Neural cell (in vitro differentiated cells): Measurements from ENCODE around the gene RAP1GAP2. TPM values are rescaled to one million over a fixed set of nuclear protein-coding genes. Genes with fewer than 3 reads are reported as not detected.
"Not testable (repeated sequence)": the region's sequence is repeated elsewhere in the genome, so short reads cannot be mapped to it uniquely, and the experiment has no call there.

Source experiments
- H2AFZ ChIP-seq: fragments of 200-600, 300-800 bp; sonication (generic), shearing (Covaris generic); 2 replicates; pipeline ENCODE4 v1.6.0; 2014; ENCODE audit warnings: low read depth, mild to moderate bottlenecking, antibody characterized with exemption, low read length, moderate library complexity
- H3F3A ChIP-seq: fragments of 200-600 bp; shearing (Covaris generic); 2 replicates; pipeline ENCODE4 v1.6.1; 2016; ENCODE audit warnings: mild to moderate bottlenecking, moderate library complexity, mixed read lengths, antibody characterized with exemption, low read length; ENCODE audit not compliant: insufficient read depth, poor library complexity, severe bottlenecking
- H3K27ac ChIP-seq: fragments of 200-600, 300-800 bp; sonication (generic), shearing (Covaris generic); 2 replicates; pipeline ENCODE4 v1.5.1; 2014; ENCODE audit warnings: mild to moderate bottlenecking, low read length, moderate library complexity
- H3K27me3 ChIP-seq: fragments of 300-800, 200-600 bp; sonication (generic), shearing (Covaris generic); 2 replicates; pipeline ENCODE4 v1.6.0; 2014; ENCODE audit warnings: mild to moderate bottlenecking, low read depth, low read length, moderate library complexity; ENCODE audit not compliant: insufficient read depth
- H3K36me3 ChIP-seq: fragments of 300-800, 200-600 bp; sonication (generic), shearing (Covaris generic); 2 replicates; pipeline ENCODE4 v1.5.1; 2014; ENCODE audit warnings: mild to moderate bottlenecking, antibody characterized with exemption, low read length, moderate library complexity; ENCODE audit not compliant: insufficient read depth
- H3K4me2 ChIP-seq: fragments of 300-800, 200-600 bp; sonication (generic), shearing (Covaris generic); 2 replicates; pipeline ENCODE4 v1.6.0; 2014; ENCODE audit warnings: mild to moderate bottlenecking, low read length
- H3K4me3 ChIP-seq: fragments of 300-800, 200-600 bp; sonication (generic), shearing (Covaris generic); 2 replicates; pipeline ENCODE4 v1.5.1; 2014; ENCODE audit warnings: mild to moderate bottlenecking, low read length, moderate library complexity
- H3K79me2 ChIP-seq: fragments of 200-600 bp; shearing (Covaris generic); replicated peaks from 2 replicates; pipeline ENCODE4 v1.6.0; 2014; ENCODE audit warnings: mild to moderate bottlenecking, low read length, moderate library complexity; ENCODE audit not compliant: insufficient read depth
- H3K9ac ChIP-seq: fragments of 300-800, 200-600 bp; sonication (generic), shearing (Covaris generic); 2 replicates; pipeline ENCODE4 v1.6.1; 2016; ENCODE audit warnings: mild to moderate bottlenecking, low read length, mixed read lengths
- H3K9me2 ChIP-seq: fragments of 200-600 bp; shearing (Covaris generic); 2 replicates; pipeline ENCODE4 v1.6.1; 2016; ENCODE audit warnings: mild to moderate bottlenecking, low read length, mixed read lengths; ENCODE audit not compliant: insufficient read depth
- H3K9me3 ChIP-seq: fragments of 200-600, 300-800 bp; sonication (generic), shearing (Covaris generic); 2 replicates; pipeline ENCODE4 v1.6.1; 2016; ENCODE audit warnings: mild to moderate bottlenecking, mixed run types, low read length, moderate library complexity, mixed read lengths
- H4K20me1 ChIP-seq: fragments of 200-600 bp; shearing (Covaris generic); 2 replicates; pipeline ENCODE4 v1.6.1; 2016; ENCODE audit warnings: mild to moderate bottlenecking, mixed run types; ENCODE audit not compliant: insufficient read depth
- EP300 ChIP-seq: fragments of 450-650 bp; conservative IDR thresholded peaks from 2 replicates; pipeline ENCODE4 v1.6.1; 2014; ENCODE audit warnings: antibody characterized with exemption, mild to moderate bottlenecking, moderate library complexity; ENCODE audit not compliant: poor library complexity, severe bottlenecking
- EZH2 ChIP-seq: fragments of 200-600, 300-800 bp; shearing (Covaris generic), sonication (generic); IDR thresholded peaks from 2 replicates; pipeline ENCODE4 v1.6.1; 2014; ENCODE audit warnings: antibody characterized with exemption, low read length, borderline replicate concordance, mild to moderate bottlenecking; ENCODE audit not compliant: insufficient read depth, poor library complexity, severe bottlenecking
- MXI1 ChIP-seq: fragments of 450-650 bp; conservative IDR thresholded peaks from 2 replicates; pipeline ENCODE4 v1.6.1; 2014; ENCODE audit warnings: antibody characterized with exemption, mild to moderate bottlenecking; ENCODE audit not compliant: poor library complexity, severe bottlenecking
- POLR2AphosphoS5 ChIP-seq: IDR thresholded peaks from 2 replicates; pipeline ENCODE4 v1.6.1; 2012
- RAD21 ChIP-seq: fragments of 450-650 bp; conservative IDR thresholded peaks from 2 replicates; pipeline ENCODE4 v1.6.1; 2014; ENCODE audit warnings: antibody characterized with exemption, mild to moderate bottlenecking, moderate library complexity
- SMC3 ChIP-seq: fragments of 450-650 bp; conservative IDR thresholded peaks from 2 replicates; pipeline ENCODE4 v1.6.1; 2014; ENCODE audit warnings: antibody characterized with exemption, mild to moderate bottlenecking, moderate library complexity; ENCODE audit not compliant: poor library complexity
- TAF1 ChIP-seq: IDR thresholded peaks from 2 replicates; pipeline ENCODE4 v1.6.1; 2012; ENCODE audit warnings: low read depth
- polyA plus RNA-seq: library from polyadenylated mRNA; depleted of rRNA; stranded (reverse); fragments of >200 nt; gene quantifications from 2 replicates; pipeline ENCODE4 v1.2.3, GENCODE V29; 2014
- TF ChIP-seq, protein P1 (sequence below): IDR thresholded peaks from 2 replicates; pipeline ENCODE4 v1.6.1; 2012; ENCODE audit warnings: borderline replicate concordance
- TF ChIP-seq, protein P2 (sequence below): fragments of 450-650 bp; IDR thresholded peaks from 2 replicates; pipeline ENCODE4 v1.5.1; 2014; ENCODE audit warnings: antibody characterized with exemption, mild to moderate bottlenecking, moderate library complexity; ENCODE audit not compliant: poor library complexity, severe bottlenecking

The RAP1GAP2 gene
- polyA plus RNA-seq, 1 donor from 2014 or later = 14.8 TPM

DNA sequence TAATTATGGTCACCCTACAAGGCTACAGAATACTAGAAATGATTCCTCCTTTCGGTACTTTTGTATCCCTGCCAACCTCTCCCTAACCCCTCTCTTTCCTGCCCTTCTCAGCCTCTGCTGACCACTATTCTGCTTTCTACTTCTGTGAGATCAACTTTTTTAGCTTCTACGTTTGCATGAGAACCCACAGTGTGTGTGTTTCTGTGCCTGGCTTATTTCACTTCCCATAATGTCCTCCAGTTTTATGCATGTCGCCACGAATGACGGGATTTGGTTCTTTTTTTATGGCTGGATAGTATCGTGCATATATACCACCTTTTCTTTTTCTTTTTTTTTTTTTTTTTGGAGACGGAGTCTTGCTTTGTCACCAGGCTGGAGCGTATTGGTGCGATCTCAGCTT lies 92.1 kb downstream of the RAP1GAP2 start:
- H3F3A ChIP-seq = no peaks in the 10 kb centered on the region
- no peak overlapping the region for H3K27ac ChIP-seq
- H3K4me2 ChIP-seq = no peak overlapping the region
- H3K9ac ChIP-seq = no peak overlapping the region
- H3K79me2 ChIP-seq = no peaks in the 10 kb centered on the region
- H3K9me3 ChIP-seq = no peaks in the 10 kb centered on the region
- no peaks in the 10 kb centered on the region for H3K36me3 ChIP-seq
- no peaks in the 10 kb centered on the region for H3K9me2 ChIP-seq
- no peak overlapping the region for H2AFZ ChIP-seq
- H3K4me3 ChIP-seq = no peak overlapping the region
- no peaks in the 10 kb centered on the region for H3K27me3 ChIP-seq
- H4K20me1 ChIP-seq = no peaks in the 10 kb centered on the region
- TF ChIP-seq, protein P1, sequence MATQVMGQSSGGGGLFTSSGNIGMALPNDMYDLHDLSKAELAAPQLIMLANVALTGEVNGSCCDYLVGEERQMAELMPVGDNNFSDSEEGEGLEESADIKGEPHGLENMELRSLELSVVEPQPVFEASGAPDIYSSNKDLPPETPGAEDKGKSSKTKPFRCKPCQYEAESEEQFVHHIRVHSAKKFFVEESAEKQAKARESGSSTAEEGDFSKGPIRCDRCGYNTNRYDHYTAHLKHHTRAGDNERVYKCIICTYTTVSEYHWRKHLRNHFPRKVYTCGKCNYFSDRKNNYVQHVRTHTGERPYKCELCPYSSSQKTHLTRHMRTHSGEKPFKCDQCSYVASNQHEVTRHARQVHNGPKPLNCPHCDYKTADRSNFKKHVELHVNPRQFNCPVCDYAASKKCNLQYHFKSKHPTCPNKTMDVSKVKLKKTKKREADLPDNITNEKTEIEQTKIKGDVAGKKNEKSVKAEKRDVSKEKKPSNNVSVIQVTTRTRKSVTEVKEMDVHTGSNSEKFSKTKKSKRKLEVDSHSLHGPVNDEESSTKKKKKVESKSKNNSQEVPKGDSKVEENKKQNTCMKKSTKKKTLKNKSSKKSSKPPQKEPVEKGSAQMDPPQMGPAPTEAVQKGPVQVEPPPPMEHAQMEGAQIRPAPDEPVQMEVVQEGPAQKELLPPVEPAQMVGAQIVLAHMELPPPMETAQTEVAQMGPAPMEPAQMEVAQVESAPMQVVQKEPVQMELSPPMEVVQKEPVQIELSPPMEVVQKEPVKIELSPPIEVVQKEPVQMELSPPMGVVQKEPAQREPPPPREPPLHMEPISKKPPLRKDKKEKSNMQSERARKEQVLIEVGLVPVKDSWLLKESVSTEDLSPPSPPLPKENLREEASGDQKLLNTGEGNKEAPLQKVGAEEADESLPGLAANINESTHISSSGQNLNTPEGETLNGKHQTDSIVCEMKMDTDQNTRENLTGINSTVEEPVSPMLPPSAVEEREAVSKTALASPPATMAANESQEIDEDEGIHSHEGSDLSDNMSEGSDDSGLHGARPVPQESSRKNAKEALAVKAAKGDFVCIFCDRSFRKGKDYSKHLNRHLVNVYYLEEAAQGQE = no peak
- TF ChIP-seq MXI1 = no peak
- TF ChIP-seq SMC3 = no peak
- TF ChIP-seq POLR2AphosphoS5 = no peak
- TF ChIP-seq RAD21 = no peak
- TF ChIP-seq EP300 = no peak
- TF ChIP-seq TAF1 = no peak
- TF ChIP-seq, protein P2, sequence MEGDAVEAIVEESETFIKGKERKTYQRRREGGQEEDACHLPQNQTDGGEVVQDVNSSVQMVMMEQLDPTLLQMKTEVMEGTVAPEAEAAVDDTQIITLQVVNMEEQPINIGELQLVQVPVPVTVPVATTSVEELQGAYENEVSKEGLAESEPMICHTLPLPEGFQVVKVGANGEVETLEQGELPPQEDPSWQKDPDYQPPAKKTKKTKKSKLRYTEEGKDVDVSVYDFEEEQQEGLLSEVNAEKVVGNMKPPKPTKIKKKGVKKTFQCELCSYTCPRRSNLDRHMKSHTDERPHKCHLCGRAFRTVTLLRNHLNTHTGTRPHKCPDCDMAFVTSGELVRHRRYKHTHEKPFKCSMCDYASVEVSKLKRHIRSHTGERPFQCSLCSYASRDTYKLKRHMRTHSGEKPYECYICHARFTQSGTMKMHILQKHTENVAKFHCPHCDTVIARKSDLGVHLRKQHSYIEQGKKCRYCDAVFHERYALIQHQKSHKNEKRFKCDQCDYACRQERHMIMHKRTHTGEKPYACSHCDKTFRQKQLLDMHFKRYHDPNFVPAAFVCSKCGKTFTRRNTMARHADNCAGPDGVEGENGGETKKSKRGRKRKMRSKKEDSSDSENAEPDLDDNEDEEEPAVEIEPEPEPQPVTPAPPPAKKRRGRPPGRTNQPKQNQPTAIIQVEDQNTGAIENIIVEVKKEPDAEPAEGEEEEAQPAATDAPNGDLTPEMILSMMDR = no peak

DNA sequence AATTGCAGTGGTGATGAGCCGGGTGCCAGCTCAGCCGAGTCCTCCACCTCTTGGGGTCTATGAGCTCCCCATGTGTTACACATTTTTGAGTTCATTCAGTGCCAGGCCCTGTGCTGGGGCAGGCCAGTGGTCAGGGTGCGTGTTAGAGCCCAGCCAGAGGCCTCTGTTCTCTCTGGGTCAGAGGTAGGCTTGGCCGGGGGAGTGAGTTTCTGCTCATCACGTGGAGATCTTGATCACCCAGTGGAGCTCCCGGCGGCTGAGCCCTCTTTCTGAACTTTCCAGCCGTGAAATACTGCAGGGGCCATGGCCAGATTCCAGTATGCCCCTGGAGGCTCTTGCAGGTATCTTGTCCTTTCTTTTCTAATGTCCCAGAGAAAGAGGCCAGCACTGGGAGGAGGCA lies 93.0 kb downstream of the RAP1GAP2 start:
- Histone ChIP-seq H3K79me2 (no peaks in the 10 kb centered on the region), H3K27ac (no peak overlapping the region), H3K9ac (no peak overlapping the region), H3K9me2 (no peaks in the 10 kb centered on the region), H3F3A (no peaks in the 10 kb centered on the region), H4K20me1 (no peaks in the 10 kb centered on the region), H3K27me3 (no peaks in the 10 kb centered on the region), H2AFZ (no peak overlapping the region), H3K4me2 (no peak overlapping the region), H3K4me3 (no peak overlapping the region), H3K36me3 (no peaks in the 10 kb centered on the region), H3K9me3 (no peaks in the 10 kb centered on the region)
- TF ChIP-seq SMC3 = no peak
- TF ChIP-seq TAF1 = no peak
- no peak for TF ChIP-seq POLR2AphosphoS5
- TF ChIP-seq, protein P2 = no peak
- no peak for TF ChIP-seq EP300
- TF ChIP-seq MXI1 = no peak
- no peak for TF ChIP-seq RAD21
- no peak for TF ChIP-seq EZH2
- TF ChIP-seq, protein P1 = no peak

DNA sequence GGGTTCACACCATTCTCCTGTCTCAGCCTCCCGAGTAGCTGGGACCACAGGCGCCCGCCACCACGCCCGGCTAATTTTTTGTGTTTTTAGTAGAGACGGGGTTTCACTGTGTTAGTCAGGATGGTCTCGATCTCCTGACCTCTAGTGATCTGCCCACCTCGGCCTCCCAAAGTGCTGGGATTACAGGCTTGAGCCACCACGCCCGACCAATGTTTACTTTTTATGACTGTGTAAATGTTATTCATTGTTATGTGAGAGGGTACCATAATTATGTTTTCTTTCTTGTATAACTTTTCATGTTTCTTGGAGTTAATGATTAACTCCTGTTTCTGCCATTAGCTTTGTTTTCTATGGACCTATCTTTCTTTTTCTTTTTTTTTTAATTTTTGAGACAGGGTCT lies 94.5 kb downstream of the RAP1GAP2 start:
- H3K79me2 ChIP-seq, H3K4me3 ChIP-seq, H3K27me3 ChIP-seq, H3K36me3 ChIP-seq, H4K20me1 ChIP-seq, H3K9me2 ChIP-seq, H2AFZ ChIP-seq, H3K9me3 ChIP-seq, H3F3A ChIP-seq, H3K4me2 ChIP-seq, H3K27ac ChIP-seq, H3K9ac ChIP-seq: not testable (repeated sequence)
